ENCODE measurements around the gene CYP2A7.

DNA sequence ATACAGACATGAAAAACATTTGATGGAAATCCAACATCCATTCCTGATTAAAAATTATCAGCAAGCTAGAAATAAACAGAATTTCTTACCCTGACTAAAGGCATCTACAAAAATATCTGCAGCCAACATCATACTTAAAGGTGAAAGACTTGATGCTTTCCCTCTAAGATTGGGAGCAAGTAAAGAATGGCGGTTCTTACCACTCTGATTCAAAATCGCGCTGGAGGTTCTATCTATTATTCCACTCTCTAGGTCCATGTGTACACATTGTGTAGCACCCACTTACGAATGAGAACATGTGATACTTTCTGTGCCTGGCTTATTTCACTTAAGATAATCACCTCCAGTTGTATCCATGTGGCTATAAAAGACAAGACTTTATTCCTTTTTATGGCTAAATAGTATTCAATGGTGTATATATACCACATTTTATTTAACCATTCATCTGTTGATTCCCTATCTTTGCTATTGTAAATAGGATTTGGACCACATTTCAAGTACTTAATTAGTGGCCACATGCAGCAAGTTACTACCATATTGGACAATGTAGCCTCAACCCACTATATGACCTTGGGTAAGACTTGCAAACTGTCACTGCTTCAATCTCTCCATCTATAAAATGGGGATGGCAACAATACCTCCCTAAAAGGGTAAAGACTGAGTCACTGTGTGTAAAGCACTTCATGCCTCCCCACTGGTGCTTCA, 38.4 kb upstream of the CYP2A7 start:
- TF ChIP-seq EZH2 (IDR thresholded peaks at IDR 0.05; ENCODE audit: borderline replicate concordance, insufficient read depth, low read depth, low read length, poor library complexity, severe bottlenecking) = no peak
- TF ChIP-seq, protein P1, sequence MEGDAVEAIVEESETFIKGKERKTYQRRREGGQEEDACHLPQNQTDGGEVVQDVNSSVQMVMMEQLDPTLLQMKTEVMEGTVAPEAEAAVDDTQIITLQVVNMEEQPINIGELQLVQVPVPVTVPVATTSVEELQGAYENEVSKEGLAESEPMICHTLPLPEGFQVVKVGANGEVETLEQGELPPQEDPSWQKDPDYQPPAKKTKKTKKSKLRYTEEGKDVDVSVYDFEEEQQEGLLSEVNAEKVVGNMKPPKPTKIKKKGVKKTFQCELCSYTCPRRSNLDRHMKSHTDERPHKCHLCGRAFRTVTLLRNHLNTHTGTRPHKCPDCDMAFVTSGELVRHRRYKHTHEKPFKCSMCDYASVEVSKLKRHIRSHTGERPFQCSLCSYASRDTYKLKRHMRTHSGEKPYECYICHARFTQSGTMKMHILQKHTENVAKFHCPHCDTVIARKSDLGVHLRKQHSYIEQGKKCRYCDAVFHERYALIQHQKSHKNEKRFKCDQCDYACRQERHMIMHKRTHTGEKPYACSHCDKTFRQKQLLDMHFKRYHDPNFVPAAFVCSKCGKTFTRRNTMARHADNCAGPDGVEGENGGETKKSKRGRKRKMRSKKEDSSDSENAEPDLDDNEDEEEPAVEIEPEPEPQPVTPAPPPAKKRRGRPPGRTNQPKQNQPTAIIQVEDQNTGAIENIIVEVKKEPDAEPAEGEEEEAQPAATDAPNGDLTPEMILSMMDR (IDR thresholded peaks at IDR 0.05) = no peak
